Left ventricle myocardium inferior (tissue), 1 donor: ENCODE results near the gene ADAMTS2. TPM values are rescaled to one million over a fixed set of nuclear protein-coding genes. Genes with fewer than 3 reads are reported as not detected.

ENCODE experiments used
- DNase-seq: peaks from one replicate; pipeline ENCODE4 v3.0.0-alpha.2; 2020
- H3K27ac ChIP-seq: fragments of 200-600 bp; replicated peaks from 2 replicates; pipeline ENCODE4 v1.8.0; 2021
- H3K27me3 ChIP-seq: fragments of 200-600 bp; 2 replicates; pipeline ENCODE4 v1.8.0; 2021; ENCODE audit warnings: low read depth
- H3K36me3 ChIP-seq: fragments of 200-600 bp; 2 replicates; pipeline ENCODE4 v1.8.0; 2021
- H3K4me1 ChIP-seq: fragments of 200-600 bp; 2 replicates; pipeline ENCODE4 v1.8.0; 2021
- H3K4me3 ChIP-seq: fragments of 200-600 bp; 2 replicates; pipeline ENCODE4 v1.8.0; 2021; ENCODE audit warnings: mild to moderate bottlenecking, moderate library complexity
- H3K9me3 ChIP-seq: fragments of 200-600 bp; replicated peaks from 2 replicates; pipeline ENCODE4 v1.8.0; 2021
- intact Hi-C: fragments of 100-400 bp; cut with micrococcal nuclease; formaldehyde crosslinking; loops from one replicate; pipeline ENCODE4 v1.11.0; 2022
- total RNA-seq: library from RNA; stranded (reverse); fragmentation: NEBNext Ultra II Directional; extraction: Animal tissue kit (Norgen Biotek cat#: 25700); gene quantifications from one replicate; pipeline ENCODE4 v1.2.1, GENCODE V29; 2021
- TF ChIP-seq, protein P1 (sequence below): fragments of 200-600 bp; IDR thresholded peaks from 2 replicates; pipeline ENCODE4 v1.8.0; 2021; ENCODE audit warnings: antibody characterized with exemption, mild to moderate bottlenecking, borderline replicate concordance
- donor health status: DM: no; HTN: yes; CAD: no; lungs with severe emphysema.

The ADAMTS2 gene
- total RNA-seq, 1 donor from 2014 or later, result 4.6 TPM

DNA sequence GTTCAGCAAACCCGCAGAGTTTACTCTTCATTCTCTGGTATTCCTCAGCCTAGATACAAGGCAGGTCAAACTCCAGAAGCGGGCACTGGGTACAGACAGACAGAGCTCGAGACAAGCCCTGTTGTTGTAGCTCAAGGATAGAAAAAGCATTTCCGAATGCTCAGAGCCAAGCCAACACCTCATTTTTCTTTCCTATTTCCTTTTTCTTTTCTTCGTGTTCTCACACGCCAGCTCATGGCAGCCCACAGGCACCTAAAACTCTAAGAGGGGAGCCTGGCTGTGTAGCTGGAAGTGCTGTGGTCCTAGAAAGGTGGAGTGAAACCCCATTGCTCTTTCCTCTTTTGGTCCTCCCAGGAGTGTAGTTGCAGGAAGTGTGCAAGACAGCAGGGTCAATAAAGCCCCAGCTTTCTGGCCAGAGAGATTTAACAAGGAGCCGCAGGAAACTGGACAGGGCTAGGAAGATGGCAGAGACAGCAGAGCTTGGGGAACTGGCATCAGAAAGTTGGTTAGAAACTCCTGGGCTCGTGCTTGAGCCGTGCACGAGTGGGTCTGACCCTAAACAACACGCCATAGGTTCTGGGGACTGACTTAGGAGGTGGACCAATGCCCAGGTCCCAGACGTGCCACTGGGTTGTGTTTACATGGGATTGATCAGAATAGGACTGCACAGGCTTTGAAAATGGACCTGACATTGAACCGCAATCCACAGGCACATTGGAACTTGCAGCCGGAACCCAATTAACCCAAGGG lies 41.6 kb downstream of the ADAMTS2 start:
- H3K27ac ChIP-seq, result no peak overlapping the region
- no peak for DNase-seq

DNA sequence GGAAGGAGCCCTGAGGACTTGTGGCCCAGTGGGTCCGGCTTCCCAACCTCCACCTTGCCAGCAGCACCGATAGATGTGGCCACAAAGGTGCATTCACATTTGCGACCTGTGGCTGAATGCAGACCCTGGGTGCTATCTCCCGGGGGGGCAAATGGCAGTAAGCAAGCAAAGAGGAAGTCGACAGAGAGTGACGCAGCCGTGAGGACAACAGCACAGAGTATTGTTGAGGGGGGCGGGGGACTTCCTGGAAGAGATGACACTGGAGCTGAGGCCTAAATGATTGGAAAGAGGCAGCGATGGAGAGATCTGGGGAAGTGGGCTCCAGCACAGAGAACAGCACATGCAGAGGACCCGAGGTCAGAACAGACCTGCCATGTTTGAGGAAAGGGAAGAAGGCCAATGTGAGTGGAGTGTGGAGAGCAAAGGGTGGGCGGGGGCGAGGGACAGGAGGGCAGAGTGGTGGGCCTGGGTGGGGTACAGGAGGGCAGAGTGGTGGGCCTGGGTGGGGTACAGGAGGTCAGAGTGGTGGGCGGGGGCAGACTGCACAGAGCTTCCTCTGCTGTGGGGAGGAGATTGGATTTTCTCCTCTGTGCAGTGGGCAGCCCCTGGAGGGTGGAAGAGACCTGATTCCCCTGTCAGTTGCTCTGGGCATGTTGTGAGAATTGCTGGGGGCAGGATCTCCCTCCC lies 42.6 kb downstream of the ADAMTS2 start:
- Histone ChIP-seq H3K27ac (no peak overlapping the region), H3K4me3 (no peak overlapping the region), H3K36me3 (no peaks in the 10 kb centered on the region), H3K4me1 (no peaks in the 10 kb centered on the region), H3K9me3 (peaks cover 42% of the 10 kb centered on the region), H3K27me3 (peaks cover 22% of the 10 kb centered on the region)
- TF ChIP-seq, protein P1, sequence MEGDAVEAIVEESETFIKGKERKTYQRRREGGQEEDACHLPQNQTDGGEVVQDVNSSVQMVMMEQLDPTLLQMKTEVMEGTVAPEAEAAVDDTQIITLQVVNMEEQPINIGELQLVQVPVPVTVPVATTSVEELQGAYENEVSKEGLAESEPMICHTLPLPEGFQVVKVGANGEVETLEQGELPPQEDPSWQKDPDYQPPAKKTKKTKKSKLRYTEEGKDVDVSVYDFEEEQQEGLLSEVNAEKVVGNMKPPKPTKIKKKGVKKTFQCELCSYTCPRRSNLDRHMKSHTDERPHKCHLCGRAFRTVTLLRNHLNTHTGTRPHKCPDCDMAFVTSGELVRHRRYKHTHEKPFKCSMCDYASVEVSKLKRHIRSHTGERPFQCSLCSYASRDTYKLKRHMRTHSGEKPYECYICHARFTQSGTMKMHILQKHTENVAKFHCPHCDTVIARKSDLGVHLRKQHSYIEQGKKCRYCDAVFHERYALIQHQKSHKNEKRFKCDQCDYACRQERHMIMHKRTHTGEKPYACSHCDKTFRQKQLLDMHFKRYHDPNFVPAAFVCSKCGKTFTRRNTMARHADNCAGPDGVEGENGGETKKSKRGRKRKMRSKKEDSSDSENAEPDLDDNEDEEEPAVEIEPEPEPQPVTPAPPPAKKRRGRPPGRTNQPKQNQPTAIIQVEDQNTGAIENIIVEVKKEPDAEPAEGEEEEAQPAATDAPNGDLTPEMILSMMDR, result no peak
- intact Hi-C loops, result no loop called here
- DNase-seq, result no peak

More for the DNA sequence above, 41.6 kb downstream of the ADAMTS2 start:
- H3K9me3 ChIP-seq, result peaks cover 36% of the 10 kb centered on the region
- peaks cover 13% of the 10 kb centered on the region for H3K27me3 ChIP-seq
- no peaks in the 10 kb centered on the region for H3K4me1 ChIP-seq
- TF ChIP-seq, protein P1, result no peak
- no peaks in the 10 kb centered on the region for H3K36me3 ChIP-seq
- H3K4me3 ChIP-seq, result no peak overlapping the region
- intact Hi-C loops, result no loop called here

DNA sequence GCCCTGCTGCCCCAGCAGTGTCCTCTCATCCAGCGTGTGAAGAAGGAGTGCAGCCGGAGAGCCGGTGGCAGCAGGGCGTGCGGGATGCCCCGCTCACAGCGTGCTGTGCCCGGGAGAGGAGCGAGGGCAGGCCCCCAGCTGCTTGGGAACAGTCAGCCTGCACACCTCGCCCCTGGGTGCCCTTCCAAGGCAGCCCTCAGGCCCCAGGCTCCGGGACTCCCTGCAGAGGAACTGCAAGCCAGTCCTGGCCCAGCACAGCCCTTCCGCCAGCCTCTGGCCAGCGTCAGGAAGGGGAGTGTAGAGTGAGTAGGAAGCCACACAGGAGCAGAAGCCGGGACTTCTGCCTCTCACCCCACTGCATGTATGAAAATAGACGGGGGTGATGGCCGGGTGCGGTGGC lies 43.5 kb downstream of the ADAMTS2 start:
- Histone ChIP-seq H3K27me3 (peaks cover 28% of the 10 kb centered on the region), H3K4me1 (no peaks in the 10 kb centered on the region), H3K4me3 (no peak overlapping the region), H3K36me3 (no peaks in the 10 kb centered on the region), H3K9me3 (peaks cover 38% of the 10 kb centered on the region), H3K27ac (no peak overlapping the region)
- no peak for DNase-seq
- TF ChIP-seq, protein P1, result no peak
- intact Hi-C loops, result no loop called here

GRCh38 chr5:179301376-179301775 lies 43.9 kb downstream of the ADAMTS2 start:
- Histone ChIP-seq H3K9me3 (peaks cover 34% of the 10 kb centered on the region), H3K4me1 (no peaks in the 10 kb centered on the region), H3K27ac (no peak overlapping the region), H3K4me3 (no peak overlapping the region), H3K36me3 (no peaks in the 10 kb centered on the region), H3K27me3 (peaks cover 28% of the 10 kb centered on the region)
- intact Hi-C loops, result no loop called here
- DNase-seq, result no peak
- TF ChIP-seq, protein P1, result no peak

GRCh38 chr5:179300581-179301180 lies 44.6 kb downstream of the ADAMTS2 start:
- Histone ChIP-seq H3K4me3 (no peak overlapping the region), H3K27me3 (peaks cover 28% of the 10 kb centered on the region), H3K36me3 (no peaks in the 10 kb centered on the region), H3K9me3 (peaks cover 28% of the 10 kb centered on the region), H3K4me1 (no peaks in the 10 kb centered on the region), H3K27ac (no peak overlapping the region)
- peak; percentile 46 for DNase-seq
- TF ChIP-seq, protein P1, result no peak
- intact Hi-C loops, result no loop called here
